Keratinocyte (primary cell): ENCODE data around the gene MCM10.

Experiments
- CTCF ChIP-seq, 3 experiments: IDR thresholded peaks in 1 of 3; conservative IDR thresholded peaks in 1 of 3; optimal IDR thresholded peaks in 1 of 3; 2 replicates in 2 of 3; 3 replicates in 1 of 3; pipeline versions ENCODE3 to v1.5.1; 2011; ENCODE audit warnings: low read length in 3 of 3, mild to moderate bottlenecking in 3 of 3, moderate library complexity in 2 of 3, control low read depth in 1 of 3, inconsistent platforms in 1 of 3; ENCODE audit not compliant: insufficient read depth in 2 of 3; ENCODE audit errors: extremely low read depth in 1 of 3
- EZH2 ChIP-seq: IDR thresholded peaks from one replicate; pipeline ENCODE4 v1.6.1; 2012; ENCODE audit warnings: inconsistent platforms, mild to moderate bottlenecking, low read length, moderate library complexity

GRCh38 chr10:13182424-13182823, 21.1 kb downstream of the MCM10 start:
- TF ChIP-seq EZH2 (no peak), CTCF (optimal IDR thresholded peaks at IDR 0.05 in 1 of 3, IDR thresholded peaks at IDR 0.05 in 1 of 3, conservative IDR thresholded peaks at IDR 0.05 in 1 of 3; ENCODE audit: extremely low read depth in 1 of 3, insufficient read depth in 2 of 3, low read length in 3 of 3) (no peak)
